ENCODE measurements around the gene EHD4. TPM values are rescaled to one million over a fixed set of nuclear protein-coding genes. Genes with fewer than 3 reads are reported as not detected.

Gene EHD4
- total RNA-seq, 2 experiments from 2014 or later = 6.9 to 8.0 TPM

DNA sequence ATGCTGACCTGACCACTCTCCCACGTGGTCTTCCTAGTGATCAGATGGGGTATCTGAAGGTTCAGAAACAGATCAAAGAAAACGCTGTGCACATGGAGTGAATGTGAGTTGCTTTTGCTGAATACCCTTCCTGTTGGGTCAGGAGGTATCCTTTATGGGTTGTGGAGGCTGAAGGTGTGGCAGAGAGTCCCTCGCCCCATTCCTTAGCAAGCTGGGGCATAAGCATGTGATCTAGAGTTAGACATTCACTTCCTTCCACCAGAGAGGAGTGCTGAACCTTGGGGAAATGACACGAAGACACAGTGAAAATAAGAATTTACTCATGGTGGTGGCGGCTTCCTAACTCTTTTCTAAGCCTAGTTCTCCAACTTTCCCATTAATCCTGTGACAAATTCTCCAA, 50.7 kb downstream of the EHD4 start:
- ChIA-PET POLR2A (no interaction called here), CTCF (interaction anchor here (1.0 to 2.4 kb wide), 3 partner anchors 17 to 148 kb away, joined by 3 to 9 read pairs (median 5); partner anchors contain the start of gene MAPKBP1)
- Mint-ChIP-seq H3K4me1 (ENCODE audit: low read depth) (peaks cover 23% of the 10 kb centered on the region), H3K27me3 (ENCODE audit: low read depth) (no peaks in the 10 kb centered on the region), H3K36me3 (ENCODE audit: low read depth) (peaks cover 4% of the 10 kb centered on the region), H3K9me3 (ENCODE audit: insufficient read depth) (no peaks in the 10 kb centered on the region), H3K27ac (no peak overlapping the region), H3K4me3 (no peak overlapping the region)
- DNase-seq (no peak), ATAC-seq (no peak)

DNA sequence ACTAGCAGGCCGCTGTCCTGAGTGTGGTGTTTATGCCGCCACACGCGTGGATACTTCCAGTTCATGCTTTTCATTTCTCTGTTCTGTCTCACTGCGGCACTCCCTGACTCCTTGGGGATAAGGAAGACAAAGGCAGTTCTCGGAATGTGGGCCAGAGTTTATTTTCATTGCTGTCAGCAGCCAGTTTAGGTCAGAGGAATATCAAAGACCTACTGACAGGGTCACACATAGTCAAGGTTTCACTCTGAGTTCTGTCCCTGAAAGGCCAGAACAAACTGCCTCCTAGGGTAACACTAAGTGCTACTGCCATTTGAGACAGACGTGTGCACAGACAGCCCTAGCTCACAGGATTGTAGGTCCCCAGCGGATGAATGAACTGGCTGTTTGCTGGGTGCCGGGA, 51.2 kb downstream of the EHD4 start:
- Mint-ChIP-seq H3K27me3 (ENCODE audit: low read depth) (no peaks in the 10 kb centered on the region), H3K36me3 (ENCODE audit: low read depth) (peaks cover 4% of the 10 kb centered on the region), H3K4me1 (ENCODE audit: low read depth) (peaks cover 23% of the 10 kb centered on the region), H3K4me3 (no peak overlapping the region), H3K9me3 (ENCODE audit: insufficient read depth) (no peaks in the 10 kb centered on the region), H3K27ac (no peak overlapping the region)
- ChIA-PET CTCF (interaction anchor here (0.9 kb wide), 1 partner anchor 16 kb away, joined by 3 read pairs; no protein-coding TSS in a partner anchor), POLR2A (no interaction called here)
- DNase-seq (no peak), ATAC-seq (no peak)

DNA sequence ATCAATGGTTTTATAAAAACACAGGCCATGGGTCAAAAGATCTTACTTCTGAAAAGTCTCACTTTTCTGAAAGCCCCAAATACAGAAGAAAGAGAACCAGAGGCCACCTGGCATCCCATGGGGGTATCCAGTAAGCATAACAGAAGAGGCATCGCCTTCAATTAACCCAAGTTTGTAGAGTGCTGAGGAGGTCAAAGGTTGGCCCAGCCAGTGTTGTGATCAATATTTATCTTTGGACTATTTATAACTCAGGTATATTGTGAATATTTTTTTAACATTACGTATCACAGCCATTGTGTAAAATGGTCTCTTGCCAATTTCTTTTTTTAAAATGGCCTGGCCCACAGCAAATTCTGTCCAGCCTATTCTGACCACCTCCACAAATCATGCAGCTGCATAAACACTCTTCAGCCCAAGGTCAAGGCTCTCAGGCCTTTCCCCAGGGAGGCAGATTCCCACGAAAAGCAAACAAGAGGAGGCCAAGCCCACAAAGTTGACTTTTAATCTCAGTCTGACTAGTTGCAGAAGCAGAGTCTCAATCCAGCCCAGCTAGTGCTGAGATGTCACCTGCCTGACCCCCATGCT, 52.3 kb downstream of the EHD4 start:
- ATAC-seq (no peak), DNase-seq (no peak)
- Mint-ChIP-seq H3K9me3 (ENCODE audit: insufficient read depth) (no peaks in the 10 kb centered on the region), H3K4me3 (no peak overlapping the region), H3K27me3 (ENCODE audit: low read depth) (no peaks in the 10 kb centered on the region), H3K36me3 (ENCODE audit: low read depth) (peaks cover 4% of the 10 kb centered on the region), H3K4me1 (ENCODE audit: low read depth) (peaks cover 25% of the 10 kb centered on the region), H3K27ac (no peak overlapping the region)
- CTCF ChIA-PET = interaction anchor here (0.9 kb wide), 1 partner anchor 15 kb away, joined by 3 read pairs; no protein-coding TSS in a partner anchor
- POLR2A ChIA-PET = no interaction called here

DNA sequence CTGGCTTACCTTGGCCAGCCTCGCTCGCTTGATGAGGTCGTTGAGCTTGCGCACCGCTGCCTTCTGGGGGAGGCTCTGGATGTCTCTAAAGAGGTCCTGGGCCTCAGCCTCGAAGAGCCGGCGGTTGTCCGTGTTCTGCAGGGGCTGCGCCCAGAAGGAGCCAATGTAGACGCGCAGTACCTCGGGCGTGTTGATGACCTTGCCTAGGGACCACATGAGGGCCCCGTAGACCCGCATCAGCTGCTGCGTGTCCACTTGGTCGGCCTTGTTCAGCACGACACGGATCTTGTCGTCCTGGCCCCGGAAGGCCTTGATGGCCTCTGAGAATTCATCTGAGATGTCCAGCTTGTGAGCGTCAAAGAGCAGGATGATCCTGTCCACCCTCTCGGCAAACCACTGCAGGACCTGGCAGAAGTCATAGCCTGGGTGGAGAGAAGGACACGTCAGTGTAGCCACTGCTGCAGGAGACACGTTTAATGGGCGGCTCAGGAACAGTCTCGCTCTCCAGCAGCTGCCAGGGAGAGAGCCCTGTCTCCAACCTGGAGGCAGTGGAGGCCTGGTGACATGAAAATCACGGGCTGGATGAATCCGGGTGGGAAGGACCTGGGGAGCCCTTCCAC, 53.0 kb downstream of the EHD4 start:
- CTCF ChIA-PET = no interaction called here
- Mint-ChIP-seq H3K9me3 (ENCODE audit: insufficient read depth) (no peaks in the 10 kb centered on the region), H3K4me3 (no peak overlapping the region), H3K4me1 (ENCODE audit: low read depth) (peaks cover 24% of the 10 kb centered on the region), H3K27ac (no peak overlapping the region), H3K36me3 (ENCODE audit: low read depth) (peaks cover 4% of the 10 kb centered on the region), H3K27me3 (ENCODE audit: low read depth) (no peaks in the 10 kb centered on the region)
- DNase-seq = no peak
- no peak for ATAC-seq
- POLR2A ChIA-PET = no interaction called here

DNA sequence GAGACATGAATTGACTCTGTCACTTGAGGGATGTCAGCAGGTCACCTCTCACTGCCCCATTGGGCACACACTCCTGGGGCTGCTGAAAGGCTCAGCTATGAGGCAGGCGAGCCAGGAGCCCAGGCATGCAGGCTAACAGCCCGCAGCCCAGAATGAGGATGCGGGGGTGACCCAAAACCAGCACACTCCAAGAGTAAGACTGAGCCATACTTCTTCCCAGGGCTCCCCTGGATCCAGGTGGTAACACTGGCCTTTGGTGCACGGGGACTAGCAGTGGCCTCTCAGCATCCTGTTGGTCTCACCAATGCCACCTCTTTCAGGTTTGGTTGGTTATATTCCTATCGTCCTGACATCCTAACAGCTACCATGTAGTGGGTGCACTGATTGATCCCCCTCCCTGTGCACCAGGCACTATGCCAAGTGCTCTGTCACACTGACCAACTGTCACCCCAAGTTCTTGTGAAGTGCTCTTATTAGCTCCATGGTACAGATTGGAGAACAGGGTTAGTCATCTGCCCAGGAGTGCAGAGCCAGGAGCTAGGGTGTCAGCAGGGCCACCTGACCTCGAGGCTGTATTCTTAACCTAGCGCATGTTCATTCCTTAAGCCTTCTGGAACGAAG, 53.7 kb downstream of the EHD4 start:
- Mint-ChIP-seq H3K4me3 (no peak overlapping the region), H3K4me1 (ENCODE audit: low read depth) (peaks cover 21% of the 10 kb centered on the region), H3K9me3 (ENCODE audit: insufficient read depth) (no peaks in the 10 kb centered on the region), H3K27me3 (ENCODE audit: low read depth) (no peaks in the 10 kb centered on the region), H3K27ac (no peak overlapping the region), H3K36me3 (ENCODE audit: low read depth) (peaks cover 4% of the 10 kb centered on the region)
- ATAC-seq (no peak), DNase-seq (no peak)
- CTCF ChIA-PET = no interaction called here
- POLR2A ChIA-PET = no interaction called here

DNA sequence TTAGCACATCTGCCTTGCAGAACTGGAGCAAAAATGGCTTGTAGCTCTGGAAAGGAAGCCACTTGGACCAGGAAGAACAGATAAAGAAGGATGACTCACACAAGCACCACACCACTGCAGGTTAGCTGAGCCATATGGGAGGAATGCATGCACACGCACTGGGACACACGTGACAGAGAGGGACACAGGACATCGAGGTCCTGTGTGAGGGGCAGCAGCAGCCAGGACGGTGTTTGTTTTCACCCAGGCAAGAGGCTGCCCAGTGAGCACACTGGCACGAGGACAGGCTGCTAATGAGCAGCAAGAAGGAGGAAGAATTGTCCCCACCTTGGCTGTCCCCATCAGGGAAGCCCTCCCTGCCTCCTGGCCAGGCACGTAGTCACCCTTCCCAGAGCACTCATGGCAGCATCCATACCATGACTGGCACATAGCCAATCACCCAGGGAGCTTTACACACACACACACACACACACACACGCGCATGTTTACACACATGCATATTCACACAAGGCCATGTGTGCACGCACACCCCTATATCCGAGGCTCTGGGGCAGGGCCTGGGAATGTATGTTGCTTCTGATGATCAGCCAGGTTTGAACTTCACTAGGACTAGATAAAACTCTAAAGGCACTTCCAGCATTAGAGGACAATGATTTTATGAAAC, 54.5 kb downstream of the EHD4 start:
- Mint-ChIP-seq H3K4me3 (no peak overlapping the region), H3K36me3 (ENCODE audit: low read depth) (peaks cover 4% of the 10 kb centered on the region), H3K4me1 (ENCODE audit: low read depth) (peaks cover 21% of the 10 kb centered on the region), H3K27ac (no peak overlapping the region), H3K9me3 (ENCODE audit: insufficient read depth) (no peaks in the 10 kb centered on the region), H3K27me3 (ENCODE audit: low read depth) (no peaks in the 10 kb centered on the region)
- ATAC-seq (no peak), DNase-seq (no peak)
- ChIA-PET CTCF (no interaction called here), POLR2A (no interaction called here)

DNA sequence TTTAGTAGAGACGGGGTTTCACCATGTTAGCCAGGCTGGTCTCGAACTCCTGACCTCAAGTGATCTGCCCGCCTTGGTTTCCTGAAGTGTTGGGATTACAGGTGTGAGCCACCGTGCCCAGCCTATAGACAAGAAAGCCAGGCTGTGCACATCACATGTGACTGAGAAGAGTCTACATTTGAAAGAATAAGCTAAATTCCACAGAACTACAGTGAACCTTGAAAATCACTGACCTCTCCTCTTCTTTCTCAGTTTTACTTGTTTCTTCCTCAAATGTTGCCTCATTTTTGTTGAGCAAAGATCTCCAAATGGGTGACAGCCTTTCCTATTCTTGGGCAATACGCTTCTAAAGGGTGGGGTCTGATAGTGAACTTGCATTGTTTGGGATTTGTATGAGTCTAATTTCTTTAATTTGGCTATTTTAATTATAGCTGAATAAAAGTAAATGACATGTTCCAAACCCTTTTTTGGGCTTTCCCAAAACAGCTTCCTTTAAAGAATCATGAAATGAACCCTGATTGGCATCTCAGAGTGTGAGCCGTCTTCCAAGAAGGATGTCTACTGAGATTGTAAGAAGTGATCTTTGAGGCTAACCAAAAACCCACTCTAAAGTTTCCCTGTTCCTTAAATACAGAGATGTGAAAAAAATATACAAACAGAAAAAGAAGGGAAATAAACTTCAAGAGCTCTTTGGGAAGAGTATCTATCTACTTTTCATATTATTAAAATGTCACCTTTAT, 56.9 kb downstream of the EHD4 start:
- Mint-ChIP-seq H3K27ac (no peak overlapping the region), H3K9me3 (ENCODE audit: insufficient read depth) (no peaks in the 10 kb centered on the region), H3K4me3 (no peak overlapping the region), H3K27me3 (ENCODE audit: low read depth) (no peaks in the 10 kb centered on the region), H3K4me1 (ENCODE audit: low read depth) (peaks cover 21% of the 10 kb centered on the region), H3K36me3 (ENCODE audit: low read depth) (peaks cover 2% of the 10 kb centered on the region)
- ChIA-PET POLR2A (no interaction called here), CTCF (interaction anchor here (0.9 to 2.3 kb wide), 7 partner anchors 9 to 219 kb away, joined by 3 to 18 read pairs (median 4); no protein-coding TSS in a partner anchor)
- ATAC-seq (no peak), DNase-seq (no peak)

DNA sequence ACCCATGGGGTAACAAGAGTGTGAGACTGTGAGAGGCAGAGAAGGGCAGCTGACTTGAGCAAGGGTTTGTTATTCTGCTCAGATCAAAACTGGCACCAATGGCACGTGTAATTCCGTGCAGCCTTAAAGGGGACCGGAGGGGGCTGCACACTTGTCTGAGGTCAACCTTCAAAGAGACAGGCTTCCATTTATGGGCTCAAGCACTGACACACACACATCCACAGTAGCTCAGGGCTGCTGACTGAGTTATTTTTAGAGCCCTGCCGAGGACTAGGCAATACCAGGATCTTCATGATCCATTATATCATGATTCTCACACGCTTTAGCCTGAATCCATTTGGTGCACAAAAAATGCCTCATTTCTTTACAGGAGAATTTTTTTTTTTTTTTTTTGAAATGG, 57.9 kb downstream of the EHD4 start:
- DNase-seq (no peak), ATAC-seq (no peak)
- Mint-ChIP-seq H3K4me3 (no peak overlapping the region), H3K27ac (no peak overlapping the region), H3K4me1 (ENCODE audit: low read depth) (peaks cover 21% of the 10 kb centered on the region), H3K9me3 (ENCODE audit: insufficient read depth) (no peaks in the 10 kb centered on the region), H3K36me3 (ENCODE audit: low read depth) (peaks cover 5% of the 10 kb centered on the region), H3K27me3 (ENCODE audit: low read depth) (no peaks in the 10 kb centered on the region)
- POLR2A ChIA-PET = interaction anchor here (0.6 to 0.9 kb wide), 2 partner anchors 9 to 131 kb away, joined by 3 read pairs; no protein-coding TSS in a partner anchor
- CTCF ChIA-PET = interaction anchor here (0.6 to 1.0 kb wide), 2 partner anchors 10 to 147 kb away, joined by 3 read pairs; no protein-coding TSS in a partner anchor

DNA sequence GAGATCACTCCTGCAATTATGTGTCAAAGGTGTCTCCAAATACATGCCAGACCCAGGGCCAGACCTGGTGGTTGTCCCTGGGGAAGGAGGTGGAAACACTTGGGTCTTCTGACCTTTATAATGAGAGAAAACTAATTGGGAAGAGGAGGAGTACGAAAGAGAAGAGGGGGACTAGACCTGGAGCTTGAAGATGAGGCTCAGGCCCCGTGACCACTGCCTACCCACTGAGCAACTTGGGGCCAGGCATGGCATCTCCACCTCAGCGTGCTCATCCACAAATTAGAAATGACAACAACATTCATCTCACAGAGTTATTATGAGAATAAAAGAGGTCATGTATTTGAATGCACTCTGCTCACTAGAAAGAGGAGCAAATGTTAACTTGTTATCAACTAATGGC, 59.1 kb downstream of the EHD4 start:
- CTCF ChIA-PET = interaction anchor here (1.6 kb wide), 1 partner anchor 9 kb away, joined by 8 read pairs; no protein-coding TSS in a partner anchor

DNA sequence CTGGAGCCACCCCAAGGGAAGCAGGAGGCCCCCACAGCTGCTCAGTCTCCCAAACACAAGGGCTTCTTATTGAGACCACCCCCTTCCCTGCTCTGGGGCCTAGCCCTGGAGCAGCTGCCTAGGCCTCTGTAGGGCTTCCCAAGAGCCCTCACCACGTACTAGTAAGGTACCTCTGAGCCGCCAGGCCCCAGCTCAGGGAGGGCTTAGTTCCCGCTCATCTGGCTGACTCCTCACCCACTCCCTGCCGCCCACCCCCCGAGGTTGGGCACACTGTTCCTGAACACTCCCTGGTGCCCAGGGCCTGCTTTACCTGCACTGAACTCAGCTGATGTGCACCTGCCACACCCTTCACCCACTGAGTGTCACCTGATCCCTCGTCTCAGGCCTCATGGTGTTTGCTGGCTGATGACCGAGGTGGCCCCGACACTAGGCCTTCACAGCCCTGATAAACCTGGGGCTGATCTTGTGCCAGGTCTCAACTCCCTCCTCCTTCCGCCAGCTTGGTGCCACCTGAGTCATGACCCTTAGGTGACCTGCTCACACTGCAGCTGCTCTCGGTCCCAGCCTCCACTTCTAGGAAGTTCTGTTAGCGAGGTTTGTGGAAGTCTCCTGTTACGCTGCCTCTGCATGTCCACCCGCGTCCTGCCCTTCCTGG, 60.5 kb downstream of the EHD4 start:
- ChIA-PET CTCF (interaction anchor here (1.2 to 1.6 kb wide), 2 partner anchors 7 to 13 kb away, joined by 3 to 8 read pairs; no protein-coding TSS in a partner anchor), POLR2A (no interaction called here)
- no peaks in the 10 kb centered on the region for H3K27me3 Mint-ChIP-seq (ENCODE audit: low read depth)
- no peak for ATAC-seq
- no peaks in the 10 kb centered on the region for H3K9me3 Mint-ChIP-seq (ENCODE audit: insufficient read depth)
- peaks cover 17% of the 10 kb centered on the region for H3K4me1 Mint-ChIP-seq (ENCODE audit: low read depth)
- no peak overlapping the region for H3K27ac Mint-ChIP-seq
- no peak overlapping the region for H3K4me3 Mint-ChIP-seq
- no peak for DNase-seq
- H3K36me3 Mint-ChIP-seq (ENCODE audit: low read depth) = peaks cover 13% of the 10 kb centered on the region

More for the DNA sequence above, 59.1 kb downstream of the EHD4 start:
- no peak overlapping the region for H3K4me3 Mint-ChIP-seq
- POLR2A ChIA-PET = no interaction called here
- no peaks in the 10 kb centered on the region for H3K27me3 Mint-ChIP-seq (ENCODE audit: low read depth)
- DNase-seq = no peak
- H3K36me3 Mint-ChIP-seq (ENCODE audit: low read depth) = peaks cover 6% of the 10 kb centered on the region
- H3K9me3 Mint-ChIP-seq (ENCODE audit: insufficient read depth) = no peaks in the 10 kb centered on the region
- H3K4me1 Mint-ChIP-seq (ENCODE audit: low read depth) = peaks cover 21% of the 10 kb centered on the region
- H3K27ac Mint-ChIP-seq = no peak overlapping the region
- ATAC-seq = no peak
